Measurements from ENCODE around the gene CDCA3. TPM values are rescaled to one million over a fixed set of nuclear protein-coding genes. Genes with fewer than 3 reads are reported as not detected.

CDCA3 gene
- total RNA-seq, 4 donors from 2014 or later, result 1.1 to 5.9 (median 1.4) TPM

- WGBS, 2 donors (ENCODE audit: low coverage in 1 of 2), result 0% methylated on average over 1 of the region's 8 CpGs; no CpG with 5 or more reads in 1 of the 2 donors
- peaks cover 0 to 66% (median 34%) of the 10 kb centered on the region in 3 donors for H3K4me1 ChIP-seq
- H3K27me3 ChIP-seq, result peaks cover 26% of the 10 kb centered on the region
- TF ChIP-seq POLR2AphosphoS5 (IDR thresholded peaks at IDR 0.05) (no peak), EP300 (IDR thresholded peaks at IDR 0.05) (no peak), POLR2A (IDR thresholded peaks at IDR 0.05) (no peak), CTCF (IDR thresholded peaks at IDR 0.05) (no peak)
- no peaks in the 10 kb centered on the region for H3K9me3 ChIP-seq
- peak overlapping the region in 1 of 2 donors; percentile 87 for H3K4me3 ChIP-seq
- ATAC-seq, result peak; percentile 71
- peaks cover 0 to 26% of the 10 kb centered on the region in 2 donors for H3K36me3 ChIP-seq
- H3K27ac ChIP-seq, result peak overlapping the region in 3 of 4 donors; percentile 87 to 91 (median 87)
Measured at GRCh38 chr12:6827437-6827911, 23.6 kb downstream of the CDCA3 start.

- Histone ChIP-seq H3K27me3 (peaks cover 31% of the 10 kb centered on the region), H3K4me1 (peaks cover 0 to 72% (median 40%) of the 10 kb centered on the region in 3 donors), H3K4me3 (no peak overlapping the region), H3K36me3 (peaks cover 0 to 20% of the 10 kb centered on the region in 2 donors), H3K9me3 (no peaks in the 10 kb centered on the region), H3K27ac (peak overlapping the region in 3 of 4 donors; percentile 87 to 91 (median 87))
- ATAC-seq, result no peak
- no CpG with 5 or more reads among the region's 22 CpGs for WGBS, 2 donors (ENCODE audit: low coverage in 1 of 2)
- TF ChIP-seq EP300 (IDR thresholded peaks at IDR 0.05), result no peak
- no peak for TF ChIP-seq POLR2AphosphoS5 (IDR thresholded peaks at IDR 0.05)
Measured at GRCh38 chr12:6826734-6827436, 24.2 kb downstream of the CDCA3 start.

GRCh38 chr12:6826125-6826733 is 24.9 kb downstream of the CDCA3 start:
- peaks cover 0 to 79% (median 42%) of the 10 kb centered on the region in 3 donors for H3K4me1 ChIP-seq
- H3K4me3 ChIP-seq, result no peak overlapping the region
- no peaks in the 10 kb centered on the region for H3K9me3 ChIP-seq
- 76 to 77% methylated on average over 4 to 7 of the region's 17 CpGs for WGBS, 2 donors (ENCODE audit: low coverage in 1 of 2)
- TF ChIP-seq CTCF (IDR thresholded peaks at IDR 0.05) (no peak), EP300 (IDR thresholded peaks at IDR 0.05) (no peak), POLR2AphosphoS5 (IDR thresholded peaks at IDR 0.05) (no peak), POLR2A (IDR thresholded peaks at IDR 0.05) (no peak)
- H3K36me3 ChIP-seq, result peaks cover 0 to 13% of the 10 kb centered on the region in 2 donors
- H3K27me3 ChIP-seq, result peaks cover 31% of the 10 kb centered on the region
- peak overlapping the region in 1 of 4 donors; percentile 87 for H3K27ac ChIP-seq
- ATAC-seq, result no peak

- peaks cover 0 to 83% (median 47%) of the 10 kb centered on the region in 3 donors for H3K4me1 ChIP-seq
Measured at GRCh38 chr12:6825398-6826124, 25.5 kb downstream of the CDCA3 start.

More at GRCh38 chr12:6825398-6826124, 25.5 kb downstream of the CDCA3 start:
- Histone ChIP-seq H3K27me3 (peaks cover 31% of the 10 kb centered on the region), H3K4me3 (peak overlapping the region in 1 of 2 donors; percentile 18), H3K36me3 (peaks cover 0 to 6% of the 10 kb centered on the region in 2 donors), H3K9me3 (no peaks in the 10 kb centered on the region), H3K27ac (peak overlapping the region in 1 of 4 donors; percentile 12)
- peak; percentile 64 for ATAC-seq
- 0% methylated on average over 1 of the region's 19 CpGs; no CpG with 5 or more reads in 1 of the 2 donors for WGBS, 2 donors (ENCODE audit: low coverage in 1 of 2)
- TF ChIP-seq CTCF (IDR thresholded peaks at IDR 0.05) (peak in 3 of 4 experiments; percentile 93 to 96 (median 96)), POLR2AphosphoS5 (IDR thresholded peaks at IDR 0.05) (no peak), POLR2A (IDR thresholded peaks at IDR 0.05) (no peak), EP300 (IDR thresholded peaks at IDR 0.05) (no peak)

Measured in gastroesophageal sphincter (tissue), 4 donors.